K562 (cell line): ENCODE results near the gene CRACDL. TPM values are rescaled to one million over a fixed set of nuclear protein-coding genes. Genes with fewer than 3 reads are reported as not detected.

Experiments
- ATAC-seq: fragments of 200-7000 bp; cut with Tn5 transposase; 3 replicates; pipeline ENCODE4 v1.9.1; 2020; ENCODE audit warnings: moderate library complexity
- BruUV-seq: library from RNA; stranded (reverse); fragments of 400-500 nt; replicated peaks from 2 replicates; lab custom pipeline; 2021; lab: Mats Ljungman, UMichigan
- CTCF ChIA-PET: fragments of 300-600 bp; formaldehyde crosslinking; extraction: SDS; loops from one replicate; lab custom pipeline; 2021; ENCODE audit warnings: low intra/inter-chr PET ratio; lab: Yijun Ruan, JAX
- POLR2A ChIA-PET: fragments of 300-600, 350-650 bp; sonication (Branson Sonifier 250); formaldehyde crosslinking; extraction: SDS; loops from one replicate; lab custom pipeline; 2021; ENCODE audit warnings: antibody characterized with exemption, inconsistent platforms; lab: Yijun Ruan, JAX
- DNase-seq, 4 experiments: peaks; one replicate each; pipeline versions ENCODE4 v3.0.0 to v3.0.0-alpha.2; 2011 to 2018; ENCODE audit warnings: low spot score in 3 of 4, mixed read lengths in 3 of 4; ENCODE audit errors: extremely low read depth in 1 of 4
- FAIRE-seq: peaks from 2 replicates; lab custom pipeline; 2011; peaks lifted over from hg19 to GRCh38; lab: Jason Lieb, UNC
- H2AFZ ChIP-seq: 2 replicates; pipeline ENCODE4 v1.6.0; 2011; ENCODE audit warnings: low read depth, low read length, control low read depth, inconsistent platforms
- H3K27ac ChIP-seq: fragments of 200-600 bp; 3 replicates; pipeline ENCODE4 v1.8.0; 2011; ENCODE audit warnings: low read depth, mild to moderate bottlenecking, control low read depth, inconsistent platforms, low read length, moderate library complexity, mixed read lengths; ENCODE audit errors: extremely low read depth
- H3K27me3 ChIP-seq, 2 experiments: fragments of 300-600 bp in 1 of 2; 2 replicates in 1 of 2; 3 replicates in 1 of 2; pipeline versions ENCODE4 v1.6.0 to v1.8.0; 2011; ENCODE audit warnings: inconsistent platforms in 2 of 2, low read length in 2 of 2, mild to moderate bottlenecking in 1 of 2, mixed read lengths in 1 of 2, moderate library complexity in 1 of 2; ENCODE audit not compliant: control insufficient read depth in 2 of 2, insufficient read depth in 2 of 2
- H3K36me3 ChIP-seq: fragments of 300-600 bp; 3 replicates; pipeline ENCODE4 v1.8.0; 2011; ENCODE audit warnings: mild to moderate bottlenecking, low read length, inconsistent platforms; ENCODE audit not compliant: control insufficient read depth, insufficient read depth
- H3K4me1 ChIP-seq, 2 experiments: fragments of 200-600 bp in 1 of 2; replicated peaks in 1 of 2; 2 replicates in 1 of 2; 3 replicates in 1 of 2; pipeline versions ENCODE4 v1.5.1 to v1.8.0; 2011; ENCODE audit warnings: inconsistent platforms in 2 of 2, low read length in 2 of 2, mild to moderate bottlenecking in 1 of 2, mixed read lengths in 1 of 2, moderate library complexity in 1 of 2; ENCODE audit not compliant: control insufficient read depth in 2 of 2, insufficient read depth in 2 of 2
- H3K4me2 ChIP-seq: 2 replicates; pipeline ENCODE4 v1.6.1; 2011; ENCODE audit warnings: low read length, control low read depth, inconsistent platforms, mixed read lengths; ENCODE audit not compliant: insufficient read depth
- H3K4me3 ChIP-seq: fragments of 200-600 bp; sonication (generic), shearing (Covaris generic); 2 replicates; pipeline ENCODE4 v1.5.1; 2016; ENCODE audit warnings: control low read depth, inconsistent platforms
- H3K79me2 ChIP-seq: fragments of 200-600 bp; 3 replicates; pipeline ENCODE4 v1.8.0; 2011; ENCODE audit warnings: low read length, inconsistent platforms; ENCODE audit not compliant: control insufficient read depth, insufficient read depth
- H3K9ac ChIP-seq, 2 experiments: 2 replicates each; pipeline versions ENCODE4 v1.6.0 to v1.6.1; 2011; ENCODE audit warnings: low read depth in 2 of 2, low read length in 2 of 2, control low read depth in 1 of 2, inconsistent platforms in 1 of 2, mild to moderate bottlenecking in 1 of 2, mixed read lengths in 1 of 2; ENCODE audit not compliant: insufficient read depth in 1 of 2
- H3K9me1 ChIP-seq: one replicate; pipeline ENCODE4 v1.6.0; 2011; ENCODE audit warnings: inconsistent platforms, mild to moderate bottlenecking, low read length, moderate library complexity; ENCODE audit not compliant: control insufficient read depth, insufficient read depth
- H3K9me3 ChIP-seq: replicated peaks from 2 replicates; pipeline ENCODE4 v1.5.1; 2011; ENCODE audit warnings: low read depth, low read length, inconsistent platforms; ENCODE audit not compliant: control insufficient read depth, insufficient read depth
- H4K20me1 ChIP-seq: replicated peaks from 2 replicates; pipeline ENCODE4 v1.6.1; 2011; ENCODE audit warnings: low read length, inconsistent platforms, mixed read lengths; ENCODE audit not compliant: control insufficient read depth, insufficient read depth
- HMGN3 ChIP-seq: IDR thresholded peaks from 2 replicates; pipeline ENCODE4 v1.6.1; 2011; ENCODE audit warnings: borderline replicate concordance, low read depth, mild to moderate bottlenecking, mixed read lengths, low read length; ENCODE audit not compliant: insufficient read length; ENCODE audit errors: extremely low read depth
- NEUROD1 ChIP-seq: fragments of 150-350 bp; IDR thresholded peaks from 2 replicates; pipeline ENCODE4 v1.6.1; 2014; ENCODE audit warnings: borderline replicate concordance, low read length, low read depth; ENCODE audit not compliant: partially characterized antibody
- SNRNP70 ChIP-seq: fragments of 200-400 bp; formaldehyde crosslinking; optimal IDR thresholded peaks from 2 replicates; pipeline ENCODE3; 2017; ENCODE audit warnings: low read depth, low read length
- WGBS: fragments of 100-300 bp; shearing (Covaris generic); methylation state at CpG from one replicate; pipeline ENCODE4 v1.1.6; 2016; ENCODE audit warnings: low coverage, mixed read lengths; ENCODE audit not compliant: insufficient coverage; ENCODE audit errors: missing lambda C conversion rate; 5-methylcytosine and 5-hydroxymethylcytosine counted together
- in situ Hi-C: fragments of 300-500 bp; cut with MboI; formaldehyde crosslinking; loops from 4 replicates; pipeline ENCODE4 v1.15.0; 2018; ENCODE audit warnings: inconsistent platforms, mixed read lengths
- intact Hi-C: fragments of 100-400 bp; cut with micrococcal nuclease; formaldehyde crosslinking; loops from 2 replicates; pipeline ENCODE4 v1.14.2; 2022
- polyA plus RNA-seq, 8 experiments: library from polyadenylated mRNA; depleted of rRNA in 4 of 8; stranded (reverse) in 5 of 8; unstranded in 3 of 8; fragments of >200 nt; fragmentation: Nextera tagmentation in 2 of 8; fragmentation: Illumina TruSeq in 1 of 8; extraction: Ambion mirVana in 2 of 8; extraction: Trizol in 1 of 8; gene quantifications; 2 replicates each; pipeline versions ENCODE4 v1.2.1 to v1.2.3, GENCODE V29; 2011 to 2014; ENCODE audit warnings: inconsistent platforms in 1 of 8, missing spikeins in 1 of 8
- total RNA-seq, 7 experiments: library from RNA; depleted of rRNA in 6 of 7; stranded (reverse); fragments of >200 nt in 6 of 7; fragmentation: Illumina TruSeq in 2 of 7; extraction: Trizol in 2 of 7; gene quantifications; 2 replicates each; pipeline versions ENCODE4 v1.2.1 to v1.2.3, GENCODE V29; 2011 to 2021; ENCODE audit warnings: low replicate concordance in 1 of 7
- TF ChIP-seq, protein P1 (sequence below): fragments of 250-450 bp; sonication (Bioruptor Pico); IDR thresholded peaks from 2 replicates; pipeline ENCODE4 v1.8.0; 2022; ENCODE audit warnings: moderate library complexity, mild to moderate bottlenecking, inconsistent platforms
- TF ChIP-seq, protein P2 (sequence below): fragments of 200-600 bp; sonication (generic); IDR thresholded peaks from one replicate; pipeline ENCODE4 v1.6.1; 2012; ENCODE audit warnings: mild to moderate bottlenecking, low read depth, low read length, inconsistent platforms

Gene CRACDL
- total and polyA plus RNA-seq, 9 of the 15 experiments (the other 6 are each of a cell fraction or from before 2014, with no cell fraction given) = not detected

GRCh38 chr2:98822301-98823164 is 113.5 kb downstream of the CRACDL start (continued):
- TF ChIP-seq, protein P1, sequence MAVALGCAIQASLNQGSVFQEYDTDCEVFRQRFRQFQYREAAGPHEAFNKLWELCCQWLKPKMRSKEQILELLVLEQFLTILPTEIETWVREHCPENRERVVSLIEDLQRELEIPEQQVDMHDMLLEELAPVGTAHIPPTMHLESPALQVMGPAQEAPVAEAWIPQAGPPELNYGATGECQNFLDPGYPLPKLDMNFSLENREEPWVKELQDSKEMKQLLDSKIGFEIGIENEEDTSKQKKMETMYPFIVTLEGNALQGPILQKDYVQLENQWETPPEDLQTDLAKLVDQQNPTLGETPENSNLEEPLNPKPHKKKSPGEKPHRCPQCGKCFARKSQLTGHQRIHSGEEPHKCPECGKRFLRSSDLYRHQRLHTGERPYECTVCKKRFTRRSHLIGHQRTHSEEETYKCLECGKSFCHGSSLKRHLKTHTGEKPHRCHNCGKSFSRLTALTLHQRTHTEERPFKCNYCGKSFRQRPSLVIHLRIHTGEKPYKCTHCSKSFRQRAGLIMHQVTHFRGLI (CRISPR knock-in tag) = no peak

GRCh38 chr2:98821629-98822135 is 114.3 kb downstream of the CRACDL start:
- H3K4me3 ChIP-seq = no peak overlapping the region
- in situ Hi-C loops (no loop called here), intact Hi-C loops (no loop called here)
- POLR2A ChIA-PET = no interaction called here
- no peaks in the 10 kb centered on the region for H3K79me2 ChIP-seq
- no peak overlapping the region for H3K27ac ChIP-seq
- ATAC-seq = no peak
- H3K4me1 ChIP-seq = no peaks in the 10 kb centered on the region
- no peaks in the 10 kb centered on the region for H3K9me3 ChIP-seq
- no peaks in the 10 kb centered on the region for H3K36me3 ChIP-seq
- 45% methylated on average over 16 of the region's 38 CpGs for WGBS
- no peak overlapping the region for H3K4me2 ChIP-seq
- no TSS peak for BruUV-seq
- no peak for FAIRE-seq
- peaks cover 0 to 12% of the 10 kb centered on the region in 2 experiments; a peak in 3 of 5 replicates for H3K27me3 ChIP-seq
- no peaks in the 10 kb centered on the region for H4K20me1 ChIP-seq
- CTCF ChIA-PET = no interaction called here
- DNase-seq = no peak
- no peaks in the 10 kb centered on the region for H3K9me1 ChIP-seq
- no peak overlapping the region for H3K9ac ChIP-seq
- H2AFZ ChIP-seq = no peak overlapping the region
- TF ChIP-seq HMGN3 (no peak), NEUROD1 (no peak), SNRNP70 (no peak)
- TF ChIP-seq, protein P2, sequence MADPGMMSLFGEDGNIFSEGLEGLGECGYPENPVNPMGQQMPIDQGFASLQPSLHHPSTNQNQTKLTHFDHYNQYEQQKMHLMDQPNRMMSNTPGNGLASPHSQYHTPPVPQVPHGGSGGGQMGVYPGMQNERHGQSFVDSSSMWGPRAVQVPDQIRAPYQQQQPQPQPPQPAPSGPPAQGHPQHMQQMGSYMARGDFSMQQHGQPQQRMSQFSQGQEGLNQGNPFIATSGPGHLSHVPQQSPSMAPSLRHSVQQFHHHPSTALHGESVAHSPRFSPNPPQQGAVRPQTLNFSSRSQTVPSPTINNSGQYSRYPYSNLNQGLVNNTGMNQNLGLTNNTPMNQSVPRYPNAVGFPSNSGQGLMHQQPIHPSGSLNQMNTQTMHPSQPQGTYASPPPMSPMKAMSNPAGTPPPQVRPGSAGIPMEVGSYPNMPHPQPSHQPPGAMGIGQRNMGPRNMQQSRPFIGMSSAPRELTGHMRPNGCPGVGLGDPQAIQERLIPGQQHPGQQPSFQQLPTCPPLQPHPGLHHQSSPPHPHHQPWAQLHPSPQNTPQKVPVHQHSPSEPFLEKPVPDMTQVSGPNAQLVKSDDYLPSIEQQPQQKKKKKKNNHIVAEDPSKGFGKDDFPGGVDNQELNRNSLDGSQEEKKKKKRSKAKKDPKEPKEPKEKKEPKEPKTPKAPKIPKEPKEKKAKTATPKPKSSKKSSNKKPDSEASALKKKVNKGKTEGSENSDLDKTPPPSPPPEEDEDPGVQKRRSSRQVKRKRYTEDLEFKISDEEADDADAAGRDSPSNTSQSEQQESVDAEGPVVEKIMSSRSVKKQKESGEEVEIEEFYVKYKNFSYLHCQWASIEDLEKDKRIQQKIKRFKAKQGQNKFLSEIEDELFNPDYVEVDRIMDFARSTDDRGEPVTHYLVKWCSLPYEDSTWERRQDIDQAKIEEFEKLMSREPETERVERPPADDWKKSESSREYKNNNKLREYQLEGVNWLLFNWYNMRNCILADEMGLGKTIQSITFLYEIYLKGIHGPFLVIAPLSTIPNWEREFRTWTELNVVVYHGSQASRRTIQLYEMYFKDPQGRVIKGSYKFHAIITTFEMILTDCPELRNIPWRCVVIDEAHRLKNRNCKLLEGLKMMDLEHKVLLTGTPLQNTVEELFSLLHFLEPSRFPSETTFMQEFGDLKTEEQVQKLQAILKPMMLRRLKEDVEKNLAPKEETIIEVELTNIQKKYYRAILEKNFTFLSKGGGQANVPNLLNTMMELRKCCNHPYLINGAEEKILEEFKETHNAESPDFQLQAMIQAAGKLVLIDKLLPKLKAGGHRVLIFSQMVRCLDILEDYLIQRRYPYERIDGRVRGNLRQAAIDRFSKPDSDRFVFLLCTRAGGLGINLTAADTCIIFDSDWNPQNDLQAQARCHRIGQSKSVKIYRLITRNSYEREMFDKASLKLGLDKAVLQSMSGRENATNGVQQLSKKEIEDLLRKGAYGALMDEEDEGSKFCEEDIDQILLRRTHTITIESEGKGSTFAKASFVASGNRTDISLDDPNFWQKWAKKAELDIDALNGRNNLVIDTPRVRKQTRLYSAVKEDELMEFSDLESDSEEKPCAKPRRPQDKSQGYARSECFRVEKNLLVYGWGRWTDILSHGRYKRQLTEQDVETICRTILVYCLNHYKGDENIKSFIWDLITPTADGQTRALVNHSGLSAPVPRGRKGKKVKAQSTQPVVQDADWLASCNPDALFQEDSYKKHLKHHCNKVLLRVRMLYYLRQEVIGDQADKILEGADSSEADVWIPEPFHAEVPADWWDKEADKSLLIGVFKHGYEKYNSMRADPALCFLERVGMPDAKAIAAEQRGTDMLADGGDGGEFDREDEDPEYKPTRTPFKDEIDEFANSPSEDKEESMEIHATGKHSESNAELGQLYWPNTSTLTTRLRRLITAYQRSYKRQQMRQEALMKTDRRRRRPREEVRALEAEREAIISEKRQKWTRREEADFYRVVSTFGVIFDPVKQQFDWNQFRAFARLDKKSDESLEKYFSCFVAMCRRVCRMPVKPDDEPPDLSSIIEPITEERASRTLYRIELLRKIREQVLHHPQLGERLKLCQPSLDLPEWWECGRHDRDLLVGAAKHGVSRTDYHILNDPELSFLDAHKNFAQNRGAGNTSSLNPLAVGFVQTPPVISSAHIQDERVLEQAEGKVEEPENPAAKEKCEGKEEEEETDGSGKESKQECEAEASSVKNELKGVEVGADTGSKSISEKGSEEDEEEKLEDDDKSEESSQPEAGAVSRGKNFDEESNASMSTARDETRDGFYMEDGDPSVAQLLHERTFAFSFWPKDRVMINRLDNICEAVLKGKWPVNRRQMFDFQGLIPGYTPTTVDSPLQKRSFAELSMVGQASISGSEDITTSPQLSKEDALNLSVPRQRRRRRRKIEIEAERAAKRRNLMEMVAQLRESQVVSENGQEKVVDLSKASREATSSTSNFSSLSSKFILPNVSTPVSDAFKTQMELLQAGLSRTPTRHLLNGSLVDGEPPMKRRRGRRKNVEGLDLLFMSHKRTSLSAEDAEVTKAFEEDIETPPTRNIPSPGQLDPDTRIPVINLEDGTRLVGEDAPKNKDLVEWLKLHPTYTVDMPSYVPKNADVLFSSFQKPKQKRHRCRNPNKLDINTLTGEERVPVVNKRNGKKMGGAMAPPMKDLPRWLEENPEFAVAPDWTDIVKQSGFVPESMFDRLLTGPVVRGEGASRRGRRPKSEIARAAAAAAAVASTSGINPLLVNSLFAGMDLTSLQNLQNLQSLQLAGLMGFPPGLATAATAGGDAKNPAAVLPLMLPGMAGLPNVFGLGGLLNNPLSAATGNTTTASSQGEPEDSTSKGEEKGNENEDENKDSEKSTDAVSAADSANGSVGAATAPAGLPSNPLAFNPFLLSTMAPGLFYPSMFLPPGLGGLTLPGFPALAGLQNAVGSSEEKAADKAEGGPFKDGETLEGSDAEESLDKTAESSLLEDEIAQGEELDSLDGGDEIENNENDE = no peak
